Neural crest cell (in vitro differentiated cells): Measurements from ENCODE around the gene GPSM1. TPM values are rescaled to one million over a fixed set of nuclear protein-coding genes. Genes with fewer than 3 reads are reported as not detected.

Source experiments
- DNase-seq: peaks from one replicate; pipeline ENCODE4 v3.0.0; 2021; ENCODE audit warnings: low read depth, mixed read lengths, low spot score
- H3K27ac Mint-ChIP-seq: one replicate; pipeline ENCODE4 v1.8.0; 2021; ENCODE audit warnings: mild to moderate bottlenecking, mixed read lengths; ENCODE audit not compliant: unreplicated experiment
- H3K27me3 Mint-ChIP-seq: 2 replicates; pipeline ENCODE4 v1.8.0; 2021; ENCODE audit warnings: low read depth, mild to moderate bottlenecking, mixed read lengths
- H3K36me3 Mint-ChIP-seq: 2 replicates; pipeline ENCODE4 v1.8.0; 2021; ENCODE audit warnings: low read depth, mild to moderate bottlenecking, mixed read lengths
- H3K4me1 Mint-ChIP-seq: 2 replicates; pipeline ENCODE4 v1.8.0; 2021; ENCODE audit warnings: mixed read lengths
- H3K4me3 Mint-ChIP-seq: one replicate; pipeline ENCODE4 v1.8.0; 2021; ENCODE audit warnings: mild to moderate bottlenecking, mixed read lengths
- H3K9me3 Mint-ChIP-seq: 2 replicates; pipeline ENCODE4 v1.8.0; 2021; ENCODE audit warnings: mixed read lengths
- total RNA-seq: library from RNA; stranded (reverse); gene quantifications from 2 replicates; pipeline ENCODE4 v1.2.1, GENCODE V29; 2021
- TF ChIP-seq, protein P1 (sequence below): fragments of 200-600 bp; sonication (generic); conservative IDR thresholded peaks from 2 replicates; pipeline ENCODE4 v1.5.0; 2021; ENCODE audit warnings: antibody characterized with exemption, mild to moderate bottlenecking

GPSM1 gene
- total RNA-seq, 1 donor from 2014 or later = 56.7 TPM

- H3K27ac Mint-ChIP-seq = peak overlapping the region; percentile 57
- H3K27me3 Mint-ChIP-seq = no peaks in the 10 kb centered on the region
- peaks cover 10% of the 10 kb centered on the region for H3K4me1 Mint-ChIP-seq
- TF ChIP-seq, protein P1, sequence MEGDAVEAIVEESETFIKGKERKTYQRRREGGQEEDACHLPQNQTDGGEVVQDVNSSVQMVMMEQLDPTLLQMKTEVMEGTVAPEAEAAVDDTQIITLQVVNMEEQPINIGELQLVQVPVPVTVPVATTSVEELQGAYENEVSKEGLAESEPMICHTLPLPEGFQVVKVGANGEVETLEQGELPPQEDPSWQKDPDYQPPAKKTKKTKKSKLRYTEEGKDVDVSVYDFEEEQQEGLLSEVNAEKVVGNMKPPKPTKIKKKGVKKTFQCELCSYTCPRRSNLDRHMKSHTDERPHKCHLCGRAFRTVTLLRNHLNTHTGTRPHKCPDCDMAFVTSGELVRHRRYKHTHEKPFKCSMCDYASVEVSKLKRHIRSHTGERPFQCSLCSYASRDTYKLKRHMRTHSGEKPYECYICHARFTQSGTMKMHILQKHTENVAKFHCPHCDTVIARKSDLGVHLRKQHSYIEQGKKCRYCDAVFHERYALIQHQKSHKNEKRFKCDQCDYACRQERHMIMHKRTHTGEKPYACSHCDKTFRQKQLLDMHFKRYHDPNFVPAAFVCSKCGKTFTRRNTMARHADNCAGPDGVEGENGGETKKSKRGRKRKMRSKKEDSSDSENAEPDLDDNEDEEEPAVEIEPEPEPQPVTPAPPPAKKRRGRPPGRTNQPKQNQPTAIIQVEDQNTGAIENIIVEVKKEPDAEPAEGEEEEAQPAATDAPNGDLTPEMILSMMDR = no peak
- no peaks in the 10 kb centered on the region for H3K9me3 Mint-ChIP-seq
- no peaks in the 10 kb centered on the region for H3K36me3 Mint-ChIP-seq
- DNase-seq = no peak
- no peak overlapping the region for H3K4me3 Mint-ChIP-seq
Measured at GRCh38 chr9:136375096-136375495, 47.8 kb downstream of the GPSM1 start.

GRCh38 chr9:136376457-136376856, 49.1 kb downstream of the GPSM1 start:
- H3K27me3 Mint-ChIP-seq = no peaks in the 10 kb centered on the region
- no peaks in the 10 kb centered on the region for H3K36me3 Mint-ChIP-seq
- TF ChIP-seq, protein P1 = no peak
- no peaks in the 10 kb centered on the region for H3K9me3 Mint-ChIP-seq
- H3K4me3 Mint-ChIP-seq = no peak overlapping the region
- H3K27ac Mint-ChIP-seq = no peak overlapping the region
- no peak for DNase-seq
- H3K4me1 Mint-ChIP-seq = peaks cover 10% of the 10 kb centered on the region

DNA sequence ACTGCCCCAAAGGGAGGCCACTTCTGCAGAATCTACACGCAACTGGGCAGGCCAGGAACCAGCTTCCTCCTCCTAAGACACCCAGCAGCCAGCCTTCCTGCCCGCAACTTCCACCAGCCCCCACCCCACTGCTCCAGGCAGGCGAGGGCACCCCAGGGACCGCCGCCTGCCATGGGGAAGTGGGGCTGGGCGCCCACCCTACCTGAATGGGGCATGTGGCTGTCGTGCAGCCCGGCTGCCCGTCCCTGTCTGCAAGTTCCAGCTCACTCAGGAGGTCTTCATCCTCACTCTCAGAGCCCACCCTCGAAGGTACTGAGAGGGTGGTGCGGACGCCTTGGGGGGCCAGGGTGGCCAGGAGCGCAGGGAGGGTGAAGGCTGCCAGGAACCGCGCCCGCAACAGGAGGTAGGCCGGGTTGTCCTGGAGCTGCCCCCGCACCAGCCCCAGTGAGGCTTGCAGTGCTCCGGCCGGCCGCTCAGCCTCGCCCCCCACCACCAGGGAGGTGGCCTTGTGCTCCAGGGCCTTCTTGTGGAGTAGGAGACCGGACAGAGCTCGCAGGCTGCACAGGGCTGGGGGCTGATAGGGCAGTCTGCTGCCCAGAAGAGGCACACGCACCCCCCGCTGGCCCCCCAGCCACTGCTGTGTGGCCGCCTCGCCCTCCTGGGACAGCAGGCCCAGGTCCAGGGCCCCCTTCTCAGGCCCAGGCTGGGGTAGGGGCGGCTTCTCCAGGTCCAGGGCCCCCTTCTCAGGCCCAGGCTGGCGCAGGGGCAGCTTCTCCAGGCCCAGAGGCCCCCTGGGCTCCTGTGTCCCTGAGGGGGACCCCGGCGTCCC, 50.2 kb downstream of the GPSM1 start:
- H3K4me3 Mint-ChIP-seq = no peak overlapping the region
- no peak for DNase-seq
- H3K27me3 Mint-ChIP-seq = no peaks in the 10 kb centered on the region
- no peaks in the 10 kb centered on the region for H3K9me3 Mint-ChIP-seq
- no peak overlapping the region for H3K27ac Mint-ChIP-seq
- H3K36me3 Mint-ChIP-seq = no peaks in the 10 kb centered on the region
- TF ChIP-seq, protein P1 = no peak
- peaks cover 9% of the 10 kb centered on the region for H3K4me1 Mint-ChIP-seq

DNA sequence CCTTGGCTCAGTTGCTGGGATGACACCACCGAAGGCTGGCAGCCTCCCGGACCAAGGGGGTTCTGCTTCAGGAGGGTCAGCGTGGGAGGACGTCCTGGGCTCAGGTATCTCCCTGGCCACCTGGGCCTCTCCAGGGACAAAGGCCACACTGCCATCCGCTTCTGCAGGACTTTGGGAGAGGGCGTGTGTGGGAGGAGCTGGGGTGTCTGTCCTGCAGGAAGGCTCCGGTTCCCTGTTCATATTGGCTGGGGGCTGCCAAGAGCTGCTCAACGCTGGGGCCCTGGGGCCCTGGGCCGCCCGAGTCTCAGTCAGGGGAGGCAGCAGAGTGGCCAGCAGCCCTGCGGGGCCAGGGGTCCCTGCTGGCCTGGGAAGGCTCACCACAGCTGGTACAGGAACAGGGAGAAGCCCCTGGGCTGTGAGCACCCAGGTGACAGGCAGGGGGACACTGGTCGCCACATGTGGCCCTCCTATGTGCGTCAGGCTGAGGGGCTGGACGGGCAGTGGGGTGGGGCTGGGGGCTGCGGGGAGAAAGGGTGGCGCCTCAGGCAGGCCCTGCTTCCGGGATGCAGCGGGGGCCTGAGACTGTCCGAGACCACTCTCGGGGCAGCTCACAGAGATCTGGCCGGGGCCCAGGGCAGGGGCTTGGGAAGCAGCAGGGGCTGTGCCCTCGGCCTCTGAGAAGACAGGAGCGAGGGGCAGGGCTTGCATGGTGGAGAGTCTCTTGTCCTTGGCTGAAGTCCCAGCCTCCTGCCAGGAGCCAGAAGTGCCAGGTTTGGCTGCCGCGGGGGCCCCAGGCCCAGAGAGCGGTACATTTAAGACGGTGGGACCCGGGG, 51.0 kb downstream of the GPSM1 start:
- no peaks in the 10 kb centered on the region for H3K36me3 Mint-ChIP-seq
- no peak for DNase-seq
- H3K9me3 Mint-ChIP-seq = no peaks in the 10 kb centered on the region
- H3K4me3 Mint-ChIP-seq = no peak overlapping the region
- H3K27me3 Mint-ChIP-seq = no peaks in the 10 kb centered on the region
- H3K4me1 Mint-ChIP-seq = peaks cover under 1% of the 10 kb centered on the region
- TF ChIP-seq, protein P1 = no peak
- H3K27ac Mint-ChIP-seq = no peak overlapping the region

DNA sequence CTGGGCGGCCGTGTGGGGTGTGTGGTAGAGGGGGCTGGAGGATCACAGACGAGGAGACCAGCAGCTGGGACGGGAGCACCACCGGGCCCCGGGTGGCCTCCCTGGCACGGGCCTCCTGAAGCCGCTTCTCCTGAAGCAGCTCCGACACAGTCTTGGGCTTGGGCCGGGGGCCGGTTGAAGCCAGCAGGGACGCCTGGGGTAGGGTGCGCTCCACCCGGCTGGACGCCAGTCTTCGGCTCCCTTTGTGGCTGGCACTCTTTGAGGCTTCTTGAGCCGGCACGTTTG, 51.6 kb downstream of the GPSM1 start:
- no peaks in the 10 kb centered on the region for H3K36me3 Mint-ChIP-seq
- H3K27ac Mint-ChIP-seq = no peak overlapping the region
- DNase-seq = no peak
- no peaks in the 10 kb centered on the region for H3K4me1 Mint-ChIP-seq
- no peaks in the 10 kb centered on the region for H3K27me3 Mint-ChIP-seq
- no peak overlapping the region for H3K4me3 Mint-ChIP-seq
- TF ChIP-seq, protein P1 = no peak
- H3K9me3 Mint-ChIP-seq = no peaks in the 10 kb centered on the region
